ENCODE data around the gene PRKAR1B. TPM values are rescaled to one million over a fixed set of nuclear protein-coding genes. Genes with fewer than 3 reads are reported as not detected.

Gene PRKAR1B
- total and polyA plus RNA-seq, 2 donors (not counting 1 experiment from before 2014, with no cell fraction given) = 4.5 to 8.6 TPM

DNA sequence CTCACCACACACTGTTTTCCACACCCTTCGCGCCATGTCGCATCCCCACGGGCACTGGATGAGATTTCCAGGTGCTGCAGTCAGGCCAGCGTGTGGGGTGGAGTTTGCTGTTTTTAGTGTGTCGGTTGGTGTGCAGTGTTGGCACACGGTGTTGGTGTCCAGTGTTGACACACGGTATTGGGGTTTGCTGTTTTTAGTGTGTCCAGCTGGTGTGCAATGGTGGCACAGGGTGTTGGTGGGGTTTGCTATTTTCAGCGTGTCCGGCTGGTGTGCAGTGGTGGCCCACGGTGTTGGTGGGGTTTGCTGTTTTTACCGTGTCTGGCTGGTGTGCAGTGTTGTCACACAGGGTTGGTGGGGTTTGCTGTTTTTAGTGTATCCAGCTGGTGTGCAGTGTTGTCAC is 20.1 kb upstream of the PRKAR1B start:
- ATAC-seq (ENCODE audit: low read depth) (no peak), DNase-seq (no peak)
- ChIA-PET CTCF (no interaction called here), POLR2A (no interaction called here)
- Mint-ChIP-seq H3K4me1 (no peaks in the 10 kb centered on the region), H3K4me3 (no peak overlapping the region), H3K27me3 (no peaks in the 10 kb centered on the region), H3K27ac (no peak overlapping the region), H3K9me3 (ENCODE audit: insufficient read depth) (no peaks in the 10 kb centered on the region)
- Histone ChIP-seq H3K9me3 (ENCODE audit: control extremely low read depth in 1 of 3, control insufficient read depth in 2 of 3, insufficient read depth in 1 of 3, low read length in 2 of 3) (peaks cover 0 to 8% (median 0%) of the 10 kb centered on the region in 3 donors), H3K4me1 (ENCODE audit: control insufficient read depth in 2 of 2, insufficient read depth in 2 of 2, low read length in 2 of 2) (no peaks in the 10 kb centered on the region), H2AFZ (ENCODE audit: insufficient read depth, low read depth, low read length, poor library complexity, severe bottlenecking) (no peak overlapping the region), H3K27ac (ENCODE audit: low read length in 2 of 2) (no peak overlapping the region), H3K9ac (ENCODE audit: low read length) (no peak overlapping the region), H3K36me3 (replicated peaks in 1 of 2; ENCODE audit: control extremely low read depth in 1 of 2, control insufficient read depth in 1 of 2, extremely low read depth in 1 of 2, insufficient read depth in 2 of 2, low read length in 1 of 2) (peaks cover 0 to 7% of the 10 kb centered on the region in 2 experiments), H3K4me3 (ENCODE audit: control extremely low read depth in 1 of 5, extremely low read depth in 1 of 5, insufficient read depth in 1 of 5, low read depth in 2 of 5, low read length in 4 of 5) (no peak overlapping the region), H3K27me3 (replicated peaks in 1 of 4; ENCODE audit: control extremely low read depth in 1 of 4, control insufficient read depth in 3 of 4, insufficient read depth in 4 of 4, low read length in 3 of 4) (no peaks in the 10 kb centered on the region), H4K20me1 (ENCODE audit: control insufficient read depth, insufficient read depth, low read length, poor library complexity, severe bottlenecking) (no peaks in the 10 kb centered on the region), H3K4me2 (replicated peaks; ENCODE audit: low read depth, low read length, poor library complexity, severe bottlenecking) (no peak overlapping the region), H3K79me2 (ENCODE audit: control insufficient read depth, insufficient read depth, low read length) (peaks cover 3% of the 10 kb centered on the region)
- WGBS (ENCODE audit: insufficient coverage) = 92% methylated on average over 11 of the region's 12 CpGs
- intact Hi-C loops (cut with micrococcal nuclease) = no loop called here
- TF ChIP-seq EZH2 (IDR thresholded peaks at IDR 0.05; ENCODE audit: borderline replicate concordance, insufficient read depth, low read depth, low read length, poor library complexity, severe bottlenecking) = no peak
- TF ChIP-seq, protein P1, sequence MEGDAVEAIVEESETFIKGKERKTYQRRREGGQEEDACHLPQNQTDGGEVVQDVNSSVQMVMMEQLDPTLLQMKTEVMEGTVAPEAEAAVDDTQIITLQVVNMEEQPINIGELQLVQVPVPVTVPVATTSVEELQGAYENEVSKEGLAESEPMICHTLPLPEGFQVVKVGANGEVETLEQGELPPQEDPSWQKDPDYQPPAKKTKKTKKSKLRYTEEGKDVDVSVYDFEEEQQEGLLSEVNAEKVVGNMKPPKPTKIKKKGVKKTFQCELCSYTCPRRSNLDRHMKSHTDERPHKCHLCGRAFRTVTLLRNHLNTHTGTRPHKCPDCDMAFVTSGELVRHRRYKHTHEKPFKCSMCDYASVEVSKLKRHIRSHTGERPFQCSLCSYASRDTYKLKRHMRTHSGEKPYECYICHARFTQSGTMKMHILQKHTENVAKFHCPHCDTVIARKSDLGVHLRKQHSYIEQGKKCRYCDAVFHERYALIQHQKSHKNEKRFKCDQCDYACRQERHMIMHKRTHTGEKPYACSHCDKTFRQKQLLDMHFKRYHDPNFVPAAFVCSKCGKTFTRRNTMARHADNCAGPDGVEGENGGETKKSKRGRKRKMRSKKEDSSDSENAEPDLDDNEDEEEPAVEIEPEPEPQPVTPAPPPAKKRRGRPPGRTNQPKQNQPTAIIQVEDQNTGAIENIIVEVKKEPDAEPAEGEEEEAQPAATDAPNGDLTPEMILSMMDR (IDR thresholded peaks at IDR 0.05) = no peak

- POLR2A ChIA-PET = no interaction called here
- Histone ChIP-seq H3K4me1 (ENCODE audit: control insufficient read depth in 2 of 2, insufficient read depth in 2 of 2, low read length in 2 of 2) (no peaks in the 10 kb centered on the region), H3K4me3 (ENCODE audit: control extremely low read depth in 1 of 5, extremely low read depth in 1 of 5, insufficient read depth in 1 of 5, low read depth in 2 of 5, low read length in 4 of 5) (no peak overlapping the region), H3K27ac (ENCODE audit: low read length in 2 of 2) (no peak overlapping the region), H3K9me3 (ENCODE audit: control extremely low read depth in 1 of 3, control insufficient read depth in 2 of 3, insufficient read depth in 1 of 3, low read length in 2 of 3) (peaks cover 0 to 8% (median 0%) of the 10 kb centered on the region in 3 donors), H3K9ac (ENCODE audit: low read length) (no peak overlapping the region), H3K36me3 (replicated peaks in 1 of 2; ENCODE audit: control extremely low read depth in 1 of 2, control insufficient read depth in 1 of 2, extremely low read depth in 1 of 2, insufficient read depth in 2 of 2, low read length in 1 of 2) (peaks cover 0 to 9% of the 10 kb centered on the region in 2 experiments), H3K4me2 (replicated peaks; ENCODE audit: low read depth, low read length, poor library complexity, severe bottlenecking) (no peak overlapping the region), H2AFZ (ENCODE audit: insufficient read depth, low read depth, low read length, poor library complexity, severe bottlenecking) (no peak overlapping the region), H4K20me1 (ENCODE audit: control insufficient read depth, insufficient read depth, low read length, poor library complexity, severe bottlenecking) (no peaks in the 10 kb centered on the region), H3K27me3 (replicated peaks in 1 of 4; ENCODE audit: control extremely low read depth in 1 of 4, control insufficient read depth in 3 of 4, insufficient read depth in 4 of 4, low read length in 3 of 4) (no peaks in the 10 kb centered on the region), H3K79me2 (ENCODE audit: control insufficient read depth, insufficient read depth, low read length) (peaks cover 8% of the 10 kb centered on the region)
- intact Hi-C loops (cut with micrococcal nuclease) = no loop called here
- DNase-seq = no peak
- TF ChIP-seq, protein P1 (IDR thresholded peaks at IDR 0.05) = no peak
- no peak for TF ChIP-seq EZH2 (IDR thresholded peaks at IDR 0.05; ENCODE audit: borderline replicate concordance, insufficient read depth, low read depth, low read length, poor library complexity, severe bottlenecking)
- no peaks in the 10 kb centered on the region for H3K9me3 Mint-ChIP-seq (ENCODE audit: insufficient read depth)
- 96% methylated on average over 30 of the region's 40 CpGs for WGBS (ENCODE audit: insufficient coverage)
- no peak overlapping the region for H3K4me3 Mint-ChIP-seq
- no peak overlapping the region for H3K27ac Mint-ChIP-seq
- no peak for ATAC-seq (ENCODE audit: low read depth)
- no peaks in the 10 kb centered on the region for H3K27me3 Mint-ChIP-seq
- CTCF ChIA-PET = no interaction called here
- no peaks in the 10 kb centered on the region for H3K4me1 Mint-ChIP-seq
Observed at GRCh38 chr7:746155-747061, 19.3 kb upstream of the PRKAR1B start.

All from B cell (primary cell).